ENCODE measurements around the gene TMIE.
"Not testable (repeated sequence)": the region's sequence is repeated elsewhere in the genome, so short reads cannot be mapped to it uniquely, and the experiment has no call there.

TMIE gene

GRCh38 chr3:46690798-46691197 lies 10.4 kb upstream of the TMIE start:
- DNase-seq = no peak

DNA sequence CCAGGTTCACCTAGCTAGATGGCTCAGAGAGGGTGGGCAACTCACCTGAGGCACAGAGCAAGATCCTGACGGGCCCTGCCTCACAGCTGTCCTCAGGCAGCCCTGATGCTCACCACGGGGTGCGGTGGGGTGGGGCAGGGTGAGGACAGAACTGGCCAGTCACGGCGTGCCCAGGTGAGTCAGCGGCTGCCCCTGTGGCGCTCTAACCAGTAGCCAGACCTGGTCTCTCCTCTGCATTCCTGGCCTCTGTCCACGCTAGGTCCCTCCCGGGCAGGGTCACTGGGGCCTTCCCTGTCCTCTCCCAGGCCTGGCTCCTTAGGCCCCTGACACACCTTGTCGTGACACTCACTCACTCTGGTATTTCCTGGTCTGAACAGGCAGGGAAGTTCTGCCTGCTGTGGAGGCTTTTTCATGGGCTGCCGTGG lies 8.6 kb upstream of the TMIE start:
- DNase-seq = no peak

GRCh38 chr3:46693038-46693891 lies 7.9 kb upstream of the TMIE start, which contains the start of gene ALS2CL:
Gene ALS2CL, minus strand, starts transcription at chr3:46693679. Its CDS starts 4,239 bp downstream, at chr3:46689440.
- DNase-seq = no peak

- DNase-seq = no peak
These were observed 7.3 kb upstream of the TMIE start for GRCh38 chr3:46693892-46694226.

DNA sequence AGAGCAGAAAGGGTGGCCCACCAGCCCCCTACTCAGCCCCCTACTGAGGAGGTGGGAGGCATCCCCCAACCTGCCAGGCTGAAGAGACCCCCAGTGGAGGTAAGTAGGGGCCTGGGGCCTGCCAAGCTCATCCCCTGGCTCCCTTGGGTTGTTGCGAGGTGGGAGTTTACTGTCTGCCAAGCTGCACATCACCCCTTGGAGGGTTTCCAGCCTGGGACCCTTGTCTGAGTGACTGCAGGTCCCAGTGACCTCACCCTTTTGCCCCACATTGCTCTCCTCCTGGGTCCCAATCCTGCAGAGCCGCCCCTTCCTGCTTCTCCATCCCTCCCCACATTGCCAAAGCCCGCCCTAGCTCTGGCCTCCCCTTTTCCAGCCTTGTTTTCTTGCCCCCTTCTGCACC lies 6.7 kb upstream of the TMIE start:
- no peak for DNase-seq

DNA sequence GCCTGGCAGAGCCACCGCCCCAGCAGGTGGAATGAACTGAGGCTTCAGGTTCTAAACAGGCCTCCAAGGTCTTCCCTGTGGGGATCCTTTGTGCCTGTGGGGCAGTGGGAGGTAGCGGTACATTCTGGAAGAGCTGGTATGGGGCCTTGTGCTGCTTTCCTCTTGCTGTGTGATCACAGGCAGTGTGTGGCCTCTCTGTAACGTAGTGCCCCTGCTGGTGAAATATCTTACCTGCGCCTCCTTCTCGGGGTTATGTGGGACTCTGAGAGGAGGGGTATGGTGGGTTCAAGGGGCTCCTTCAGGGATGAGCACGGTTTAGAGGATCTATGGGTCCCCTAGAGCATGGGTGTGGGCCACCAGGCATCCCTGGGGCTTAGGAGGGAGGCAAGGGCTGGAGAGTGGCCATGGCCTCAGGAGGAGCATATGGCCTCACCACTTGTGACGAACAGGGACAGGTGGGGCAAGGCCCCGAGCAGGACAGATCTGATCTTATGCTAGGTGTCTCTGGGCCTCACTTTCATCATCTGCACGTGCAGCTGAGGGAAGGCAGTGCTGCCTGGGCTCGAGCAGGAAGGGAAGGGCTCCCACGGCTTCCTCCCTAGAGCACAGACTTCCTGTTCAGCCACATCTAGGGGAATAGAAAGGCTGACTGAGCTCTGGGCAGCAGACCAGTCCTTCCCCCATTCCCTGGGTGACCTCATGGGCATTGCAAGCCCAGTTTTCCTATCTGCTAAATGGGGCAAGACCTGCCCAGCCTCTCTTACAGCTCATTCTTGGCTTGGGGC lies 5.8 kb upstream of the TMIE start:
- DNase-seq = peak; percentile 90

- DNase-seq = no peak
These were observed 5.0 kb upstream of the TMIE start for GRCh38 chr3:46695962-46696894.

DNA sequence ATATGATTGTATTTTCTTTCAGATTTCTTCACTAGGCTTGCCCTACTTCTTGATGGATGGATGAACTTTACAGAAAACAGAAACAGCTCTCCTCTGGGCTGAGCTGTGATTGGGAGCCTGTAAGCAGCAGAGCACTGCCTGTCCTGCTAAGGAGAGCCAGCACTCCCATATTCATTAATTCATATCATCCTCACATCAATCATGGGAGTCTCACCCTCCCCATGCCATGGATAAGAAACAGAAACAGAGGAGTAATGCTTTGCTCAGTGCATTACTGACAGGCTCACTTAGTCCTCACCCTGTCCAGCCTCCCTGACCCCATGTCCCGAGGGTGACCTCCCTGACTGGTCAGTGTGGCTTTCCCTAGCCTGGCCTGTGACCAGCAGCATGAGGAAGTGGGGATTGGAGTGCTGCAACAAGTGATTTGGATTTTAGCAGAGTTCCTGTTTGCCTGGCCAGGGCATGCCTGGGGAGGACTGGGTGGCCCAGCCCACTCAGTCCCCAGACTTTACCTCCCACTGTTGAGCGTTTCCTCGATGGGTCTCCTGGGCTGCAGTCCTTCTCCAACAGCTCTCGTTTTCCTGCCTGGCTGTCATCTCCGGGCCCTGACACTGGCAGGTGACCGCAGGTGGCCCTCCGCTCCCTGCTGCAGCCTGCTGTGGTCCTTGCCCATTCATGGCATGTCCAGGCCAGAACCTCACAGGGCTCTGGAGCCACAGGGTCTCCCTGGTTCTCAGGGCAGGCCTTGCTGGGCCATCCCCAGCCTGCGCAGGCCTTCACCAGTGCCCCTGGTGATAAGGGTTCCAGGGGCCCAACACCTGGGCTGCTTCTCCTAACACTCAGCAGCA lies 1.3 kb upstream of the TMIE start:
- DNase-seq = no peak

- no peak for DNase-seq
These were observed 420 bp upstream of the TMIE start for GRCh38 chr3:46700772-46701171.

GRCh38 chr3:46702246-46703012 lies 1.2 kb downstream of the TMIE start:
- DNase-seq = no peak

DNA sequence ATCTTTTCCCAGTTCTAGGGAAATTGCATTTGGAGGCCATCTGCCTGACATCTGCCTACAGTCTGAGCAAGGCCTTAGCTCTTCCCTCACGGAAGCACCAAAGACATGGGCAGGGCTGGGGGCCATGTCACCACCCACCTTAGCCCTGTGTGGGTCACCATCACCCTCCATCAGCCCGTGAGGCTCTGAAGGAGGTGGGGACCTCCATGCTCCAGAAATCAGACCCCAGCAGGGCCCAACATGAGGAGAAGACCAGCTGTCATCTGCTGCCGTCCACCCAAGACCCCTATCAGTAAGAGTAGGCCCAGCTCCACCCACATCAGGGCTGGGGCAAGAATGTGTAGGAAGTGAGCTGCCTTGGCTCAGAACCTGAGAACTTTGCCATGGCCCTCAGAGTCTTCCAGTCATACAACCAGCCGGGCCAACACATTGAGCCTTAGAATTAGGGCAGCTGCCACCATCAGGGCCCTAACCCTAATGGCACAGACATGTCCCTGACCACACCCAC lies 1.9 kb downstream of the TMIE start:
- no peak for DNase-seq

GRCh38 chr3:46704346-46704745 lies 3.2 kb downstream of the TMIE start:
- DNase-seq = not testable (repeated sequence)

DNA sequence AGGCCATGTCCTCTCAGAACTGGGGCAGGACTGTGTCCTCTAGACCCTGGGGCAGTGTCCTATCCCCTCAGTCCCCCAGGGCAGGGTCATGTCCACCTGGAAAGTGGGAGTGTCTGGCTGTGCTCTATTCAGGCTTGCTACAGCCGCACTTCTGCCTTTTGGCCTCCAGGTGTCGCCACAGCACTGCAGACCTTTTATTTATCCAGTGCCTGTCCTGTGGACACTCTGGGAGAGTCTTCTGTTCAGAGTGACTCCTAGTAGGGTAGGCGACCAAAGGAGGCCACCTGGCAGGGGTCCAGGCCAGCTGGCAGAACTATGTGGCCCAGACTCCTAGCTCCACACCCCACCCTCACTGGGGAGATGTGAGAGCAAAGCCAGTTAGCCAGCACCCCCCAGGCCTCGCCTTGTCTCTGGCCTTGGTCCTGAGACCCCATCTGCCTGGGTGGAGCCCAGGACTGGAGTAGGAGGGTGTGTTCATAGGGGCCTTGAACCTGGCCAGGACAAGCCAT lies 3.9 kb downstream of the TMIE start:
- no peak for DNase-seq

- no peak for DNase-seq
These were observed 4.8 kb downstream of the TMIE start for GRCh38 chr3:46705751-46706552.

GRCh38 chr3:46706771-46707582 lies 5.8 kb downstream of the TMIE start:
- no peak for DNase-seq

DNA sequence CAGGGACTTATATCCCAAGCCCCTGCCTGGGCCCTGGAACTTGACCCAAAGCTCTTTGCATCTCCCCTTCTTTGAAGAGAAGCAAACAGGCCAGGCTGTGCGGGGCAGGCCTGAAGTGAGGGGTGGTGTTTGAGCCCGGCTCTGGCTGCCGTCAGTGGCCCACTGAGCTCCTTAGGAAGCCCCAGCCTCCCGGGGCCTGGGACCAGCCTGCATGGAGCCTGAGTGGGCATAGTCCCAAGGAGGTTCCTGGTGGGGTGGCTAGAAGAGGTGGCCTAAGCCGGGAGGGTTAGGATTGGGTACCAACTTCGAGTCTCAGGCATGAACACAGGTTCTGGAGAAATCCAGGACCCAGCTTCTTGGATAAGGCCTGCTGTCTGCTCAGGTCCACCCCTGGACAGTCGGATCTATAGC lies 6.4 kb downstream of the TMIE start:
- DNase-seq = no peak

GRCh38 chr3:46708401-46709156 lies 7.4 kb downstream of the TMIE start:
- no peak for DNase-seq

GRCh38 chr3:46709157-46709654 lies 8.0 kb downstream of the TMIE start:
- DNase-seq = no peak
